Measurements from ENCODE around the gene PRPF6. TPM values are rescaled to one million over a fixed set of nuclear protein-coding genes. Genes with fewer than 3 reads are reported as not detected.
A peak's percentile ranks its signal among the peaks of the same experiment; 100 is the strongest.

PRPF6 gene
- total and polyA plus RNA-seq, 2 of the 13 experiments (the other 11 are each of a cell fraction or from before 2014, with no cell fraction given) = 63.7 to 101 TPM

DNA sequence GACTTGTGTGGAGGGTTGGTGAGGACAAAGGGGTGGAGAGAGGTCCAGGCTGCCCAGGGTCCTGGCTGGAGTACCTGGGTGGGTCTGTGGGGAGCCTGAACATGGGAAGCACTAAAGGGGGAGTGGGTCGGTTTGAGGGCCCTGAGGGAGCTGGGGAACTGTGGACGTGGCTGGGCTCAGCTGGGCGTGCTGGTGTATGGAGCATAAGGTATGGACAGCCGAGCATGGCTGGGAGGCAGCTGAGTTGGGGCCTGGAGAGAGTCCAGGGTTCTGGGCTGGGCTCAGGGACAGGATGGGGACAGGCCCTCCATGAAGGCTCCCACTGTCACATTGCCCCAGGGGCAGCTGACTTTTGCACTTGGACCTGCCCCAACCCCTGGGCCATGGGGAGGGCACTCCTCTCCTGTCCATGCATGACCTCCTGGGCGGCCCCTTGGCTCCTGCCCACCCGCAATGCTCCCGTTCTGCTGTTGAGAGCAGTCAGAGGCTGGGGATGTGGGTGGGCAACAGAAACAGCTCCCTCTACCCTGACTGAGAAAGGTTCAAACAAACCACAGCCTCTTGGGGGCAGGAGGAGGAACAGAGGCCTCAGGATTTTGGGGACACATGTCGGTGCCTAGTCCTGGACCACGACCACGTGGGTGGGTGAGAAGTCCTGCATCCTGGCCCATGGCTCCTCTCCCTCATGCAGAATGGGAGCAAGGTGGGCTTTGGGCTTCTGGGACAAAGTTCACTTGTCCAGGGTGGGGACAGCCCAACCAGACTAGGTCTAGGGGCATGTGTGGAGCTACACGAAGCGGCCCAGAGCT is 59.5 kb downstream of the PRPF6 start (continued):
- TF ChIP-seq, protein P1, sequence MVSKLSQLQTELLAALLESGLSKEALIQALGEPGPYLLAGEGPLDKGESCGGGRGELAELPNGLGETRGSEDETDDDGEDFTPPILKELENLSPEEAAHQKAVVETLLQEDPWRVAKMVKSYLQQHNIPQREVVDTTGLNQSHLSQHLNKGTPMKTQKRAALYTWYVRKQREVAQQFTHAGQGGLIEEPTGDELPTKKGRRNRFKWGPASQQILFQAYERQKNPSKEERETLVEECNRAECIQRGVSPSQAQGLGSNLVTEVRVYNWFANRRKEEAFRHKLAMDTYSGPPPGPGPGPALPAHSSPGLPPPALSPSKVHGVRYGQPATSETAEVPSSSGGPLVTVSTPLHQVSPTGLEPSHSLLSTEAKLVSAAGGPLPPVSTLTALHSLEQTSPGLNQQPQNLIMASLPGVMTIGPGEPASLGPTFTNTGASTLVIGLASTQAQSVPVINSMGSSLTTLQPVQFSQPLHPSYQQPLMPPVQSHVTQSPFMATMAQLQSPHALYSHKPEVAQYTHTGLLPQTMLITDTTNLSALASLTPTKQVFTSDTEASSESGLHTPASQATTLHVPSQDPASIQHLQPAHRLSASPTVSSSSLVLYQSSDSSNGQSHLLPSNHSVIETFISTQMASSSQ (IDR thresholded peaks at IDR 0.05; ENCODE audit: low read depth) = no peak
- TF ChIP-seq, protein P1 (CRISPR knock-in tag; IDR thresholded peaks at IDR 0.05; ENCODE audit: borderline replicate concordance) = no peak
- TF ChIP-seq TAF15 (IDR thresholded peaks at IDR 0.05; ENCODE audit: low read depth, low read length, poor library complexity, severe bottlenecking) = peak; percentile 77
- TF ChIP-seq BORCS8-MEF2B (CRISPR knock-in tag; IDR thresholded peaks at IDR 0.05) = peak; percentile 44; the same call in 1 of the 2 replicates
- no peak for TF ChIP-seq KAT8 (CRISPR knock-in tag; IDR thresholded peaks at IDR 0.05)
- TF ChIP-seq, protein P2, sequence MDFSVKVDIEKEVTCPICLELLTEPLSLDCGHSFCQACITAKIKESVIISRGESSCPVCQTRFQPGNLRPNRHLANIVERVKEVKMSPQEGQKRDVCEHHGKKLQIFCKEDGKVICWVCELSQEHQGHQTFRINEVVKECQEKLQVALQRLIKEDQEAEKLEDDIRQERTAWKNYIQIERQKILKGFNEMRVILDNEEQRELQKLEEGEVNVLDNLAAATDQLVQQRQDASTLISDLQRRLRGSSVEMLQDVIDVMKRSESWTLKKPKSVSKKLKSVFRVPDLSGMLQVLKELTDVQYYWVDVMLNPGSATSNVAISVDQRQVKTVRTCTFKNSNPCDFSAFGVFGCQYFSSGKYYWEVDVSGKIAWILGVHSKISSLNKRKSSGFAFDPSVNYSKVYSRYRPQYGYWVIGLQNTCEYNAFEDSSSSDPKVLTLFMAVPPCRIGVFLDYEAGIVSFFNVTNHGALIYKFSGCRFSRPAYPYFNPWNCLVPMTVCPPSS (IDR thresholded peaks at IDR 0.05) = no peak
- TF ChIP-seq ZNF749 (CRISPR knock-in tag; IDR thresholded peaks at IDR 0.05; ENCODE audit: borderline replicate concordance) = peak; percentile 70; the same call in 1 of the 2 replicates
- TF ChIP-seq, protein P3, sequence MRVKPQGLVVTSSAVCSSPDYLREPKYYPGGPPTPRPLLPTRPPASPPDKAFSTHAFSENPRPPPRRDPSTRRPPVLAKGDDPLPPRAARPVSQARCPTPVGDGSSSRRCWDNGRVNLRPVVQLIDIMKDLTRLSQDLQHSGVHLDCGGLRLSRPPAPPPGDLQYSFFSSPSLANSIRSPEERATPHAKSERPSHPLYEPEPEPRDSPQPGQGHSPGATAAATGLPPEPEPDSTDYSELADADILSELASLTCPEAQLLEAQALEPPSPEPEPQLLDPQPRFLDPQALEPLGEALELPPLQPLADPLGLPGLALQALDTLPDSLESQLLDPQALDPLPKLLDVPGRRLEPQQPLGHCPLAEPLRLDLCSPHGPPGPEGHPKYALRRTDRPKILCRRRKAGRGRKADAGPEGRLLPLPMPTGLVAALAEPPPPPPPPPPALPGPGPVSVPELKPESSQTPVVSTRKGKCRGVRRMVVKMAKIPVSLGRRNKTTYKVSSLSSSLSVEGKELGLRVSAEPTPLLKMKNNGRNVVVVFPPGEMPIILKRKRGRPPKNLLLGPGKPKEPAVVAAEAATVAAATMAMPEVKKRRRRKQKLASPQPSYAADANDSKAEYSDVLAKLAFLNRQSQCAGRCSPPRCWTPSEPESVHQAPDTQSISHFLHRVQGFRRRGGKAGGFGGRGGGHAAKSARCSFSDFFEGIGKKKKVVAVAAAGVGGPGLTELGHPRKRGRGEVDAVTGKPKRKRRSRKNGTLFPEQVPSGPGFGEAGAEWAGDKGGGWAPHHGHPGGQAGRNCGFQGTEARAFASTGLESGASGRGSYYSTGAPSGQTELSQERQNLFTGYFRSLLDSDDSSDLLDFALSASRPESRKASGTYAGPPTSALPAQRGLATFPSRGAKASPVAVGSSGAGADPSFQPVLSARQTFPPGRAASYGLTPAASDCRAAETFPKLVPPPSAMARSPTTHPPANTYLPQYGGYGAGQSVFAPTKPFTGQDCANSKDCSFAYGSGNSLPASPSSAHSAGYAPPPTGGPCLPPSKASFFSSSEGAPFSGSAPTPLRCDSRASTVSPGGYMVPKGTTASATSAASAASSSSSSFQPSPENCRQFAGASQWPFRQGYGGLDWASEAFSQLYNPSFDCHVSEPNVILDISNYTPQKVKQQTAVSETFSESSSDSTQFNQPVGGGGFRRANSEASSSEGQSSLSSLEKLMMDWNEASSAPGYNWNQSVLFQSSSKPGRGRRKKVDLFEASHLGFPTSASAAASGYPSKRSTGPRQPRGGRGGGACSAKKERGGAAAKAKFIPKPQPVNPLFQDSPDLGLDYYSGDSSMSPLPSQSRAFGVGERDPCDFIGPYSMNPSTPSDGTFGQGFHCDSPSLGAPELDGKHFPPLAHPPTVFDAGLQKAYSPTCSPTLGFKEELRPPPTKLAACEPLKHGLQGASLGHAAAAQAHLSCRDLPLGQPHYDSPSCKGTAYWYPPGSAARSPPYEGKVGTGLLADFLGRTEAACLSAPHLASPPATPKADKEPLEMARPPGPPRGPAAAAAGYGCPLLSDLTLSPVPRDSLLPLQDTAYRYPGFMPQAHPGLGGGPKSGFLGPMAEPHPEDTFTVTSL (CRISPR knock-in tag; IDR thresholded peaks at IDR 0.05; ENCODE audit: borderline replicate concordance) = no peak
- TF ChIP-seq, protein P4, sequence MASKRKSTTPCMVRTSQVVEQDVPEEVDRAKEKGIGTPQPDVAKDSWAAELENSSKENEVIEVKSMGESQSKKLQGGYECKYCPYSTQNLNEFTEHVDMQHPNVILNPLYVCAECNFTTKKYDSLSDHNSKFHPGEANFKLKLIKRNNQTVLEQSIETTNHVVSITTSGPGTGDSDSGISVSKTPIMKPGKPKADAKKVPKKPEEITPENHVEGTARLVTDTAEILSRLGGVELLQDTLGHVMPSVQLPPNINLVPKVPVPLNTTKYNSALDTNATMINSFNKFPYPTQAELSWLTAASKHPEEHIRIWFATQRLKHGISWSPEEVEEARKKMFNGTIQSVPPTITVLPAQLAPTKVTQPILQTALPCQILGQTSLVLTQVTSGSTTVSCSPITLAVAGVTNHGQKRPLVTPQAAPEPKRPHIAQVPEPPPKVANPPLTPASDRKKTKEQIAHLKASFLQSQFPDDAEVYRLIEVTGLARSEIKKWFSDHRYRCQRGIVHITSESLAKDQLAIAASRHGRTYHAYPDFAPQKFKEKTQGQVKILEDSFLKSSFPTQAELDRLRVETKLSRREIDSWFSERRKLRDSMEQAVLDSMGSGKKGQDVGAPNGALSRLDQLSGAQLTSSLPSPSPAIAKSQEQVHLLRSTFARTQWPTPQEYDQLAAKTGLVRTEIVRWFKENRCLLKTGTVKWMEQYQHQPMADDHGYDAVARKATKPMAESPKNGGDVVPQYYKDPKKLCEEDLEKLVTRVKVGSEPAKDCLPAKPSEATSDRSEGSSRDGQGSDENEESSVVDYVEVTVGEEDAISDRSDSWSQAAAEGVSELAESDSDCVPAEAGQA (IDR thresholded peaks at IDR 0.05; ENCODE audit: low read depth) = no peak
- TF ChIP-seq, protein P4 (CRISPR knock-in tag; IDR thresholded peaks at IDR 0.05; ENCODE audit: borderline replicate concordance) = no peak

Measured in HepG2 (cell line).